HG03571 (cell line): ENCODE measurements around the gene CAB39L.

Experiments used
- ATAC-seq: cut with Tn5 transposase; IDR thresholded peaks from one replicate; pipeline ENCODE4 v1.9.1; 2021; ENCODE audit not compliant: unreplicated experiment

Gene CAB39L

DNA sequence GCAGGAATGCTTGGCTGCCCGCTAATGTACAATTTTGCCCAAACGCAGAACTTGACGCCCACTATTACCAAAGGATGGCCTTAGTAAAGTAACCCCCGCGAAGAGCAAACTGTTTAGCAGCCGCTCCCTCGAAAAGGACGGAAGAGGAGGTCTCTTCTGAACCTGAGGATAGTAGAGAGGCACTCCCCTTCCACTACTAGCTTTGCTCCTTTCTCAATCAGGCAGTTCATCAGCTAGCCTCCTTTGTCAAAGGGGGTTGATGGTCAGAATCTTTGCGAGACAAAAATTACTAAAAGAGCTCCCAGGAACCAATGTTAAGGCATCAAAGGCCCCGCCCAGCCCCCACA lies 534 bp downstream of the CAB39L start:
- no peak for ATAC-seq

DNA sequence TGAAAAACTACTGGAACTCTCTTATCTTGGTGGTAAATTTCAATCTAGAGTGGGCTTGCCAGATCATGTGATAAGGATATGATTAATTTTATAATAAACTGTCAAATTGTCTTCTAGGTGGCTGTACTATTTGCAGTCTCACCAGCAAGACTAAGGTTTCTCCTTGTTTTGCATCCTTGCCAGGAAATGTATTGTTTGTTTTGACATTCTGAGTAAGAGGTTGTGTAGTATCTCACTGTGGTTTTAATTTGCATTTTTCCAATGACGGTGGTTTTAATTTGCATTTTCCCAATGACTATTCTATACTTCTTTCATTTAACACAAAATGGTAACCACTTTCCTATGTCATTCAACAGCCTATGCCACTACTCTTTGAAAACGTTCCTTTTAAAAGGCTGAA lies 2.0 kb downstream of the CAB39L start:
- ATAC-seq, result no peak

DNA sequence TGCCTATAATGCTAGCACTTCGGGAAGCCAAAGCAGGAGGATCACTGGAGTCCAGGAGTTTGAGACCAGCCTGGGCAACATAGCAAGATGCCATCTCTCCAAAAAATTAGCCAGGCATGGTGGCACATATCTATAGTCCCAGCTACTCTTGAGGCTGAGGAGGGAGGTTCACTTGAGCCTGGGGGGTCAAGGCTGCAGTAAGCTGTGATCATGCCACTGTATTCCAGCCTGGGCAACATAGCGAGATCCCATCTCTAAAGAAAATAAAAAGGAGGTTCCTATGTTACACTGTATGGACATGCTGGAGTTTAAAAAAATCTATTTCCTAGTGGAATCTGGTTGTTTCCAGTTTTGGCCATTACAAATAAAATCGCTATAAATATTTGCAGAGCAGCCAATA lies 2.6 kb downstream of the CAB39L start:
- ATAC-seq, result no peak

DNA sequence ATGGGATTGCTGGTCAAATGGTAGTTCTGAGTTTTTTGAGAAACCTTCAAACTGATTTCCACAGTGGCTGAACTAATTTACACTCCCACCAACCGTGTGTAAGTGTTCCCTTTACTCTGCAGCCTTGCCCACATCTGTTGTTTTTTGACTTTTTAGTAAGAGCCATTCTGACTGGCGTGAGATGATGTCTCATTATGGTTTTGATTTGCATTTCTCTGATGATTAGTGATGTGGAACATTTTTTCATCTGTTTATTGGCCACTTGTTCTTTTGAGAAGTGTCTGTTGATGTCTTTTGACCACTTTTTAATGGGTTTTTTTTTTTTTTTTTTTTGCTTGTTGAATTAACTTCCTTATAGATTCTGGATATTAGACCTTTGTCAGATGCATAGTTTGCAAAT lies 4.3 kb downstream of the CAB39L start:
- no peak for ATAC-seq

DNA sequence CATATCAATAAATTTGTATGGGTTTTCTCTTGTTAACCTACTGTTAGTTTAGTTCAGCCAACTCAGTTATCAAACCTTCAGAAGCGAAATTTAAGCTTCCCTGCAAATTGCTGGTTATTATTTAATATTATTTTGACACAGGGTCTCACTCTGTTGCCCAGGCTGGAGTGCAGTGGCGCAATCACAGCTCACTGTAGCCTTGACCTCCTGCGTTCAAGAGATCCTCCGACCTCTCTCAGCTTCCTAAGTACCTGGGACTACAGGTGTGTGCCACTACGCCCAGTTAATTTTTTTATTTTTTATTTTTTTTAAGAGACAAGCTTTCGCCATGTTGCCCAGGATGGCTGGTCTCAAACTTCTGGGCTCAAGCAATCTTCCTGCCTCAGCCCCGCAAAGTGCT lies 6.2 kb downstream of the CAB39L start:
- ATAC-seq, result no peak

DNA sequence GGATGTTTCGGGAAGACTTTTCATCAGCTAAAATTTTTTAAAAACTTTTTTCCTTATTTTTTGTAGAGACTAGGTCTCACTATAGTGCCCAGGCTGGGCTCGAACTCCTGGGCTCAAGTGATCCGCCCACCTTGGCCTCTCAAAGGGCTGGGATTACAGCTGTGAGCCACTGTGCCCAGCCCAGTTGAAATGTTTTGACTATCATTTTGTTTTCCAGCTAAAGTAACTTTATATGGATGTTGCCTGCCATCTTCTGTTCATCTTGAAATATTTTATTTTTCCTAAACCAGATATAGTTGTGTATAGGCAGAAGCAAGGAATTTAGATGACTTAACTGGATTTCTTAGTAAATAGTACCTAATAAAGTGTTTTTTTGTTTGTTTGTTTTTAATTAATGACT lies 7.0 kb downstream of the CAB39L start:
- ATAC-seq, result no peak

DNA sequence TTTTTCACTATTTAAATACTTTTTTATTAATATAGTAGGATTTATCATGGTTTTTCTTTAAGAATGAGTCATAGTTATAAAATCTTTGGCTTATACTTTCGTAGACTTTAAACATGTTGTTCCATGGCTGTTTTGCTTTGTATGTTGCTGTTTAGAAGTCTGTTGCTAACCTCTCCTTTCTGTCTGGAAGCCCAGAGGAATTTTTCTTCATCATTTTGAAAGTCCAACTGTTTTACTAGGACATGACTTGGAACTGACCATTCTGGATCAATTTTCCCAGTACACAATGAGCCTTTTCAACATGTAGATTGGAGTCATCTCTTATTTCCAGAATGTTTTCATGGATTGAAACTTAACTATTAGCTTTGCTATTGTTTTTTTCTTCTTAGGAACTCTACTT lies 7.9 kb downstream of the CAB39L start:
- no peak for ATAC-seq

DNA sequence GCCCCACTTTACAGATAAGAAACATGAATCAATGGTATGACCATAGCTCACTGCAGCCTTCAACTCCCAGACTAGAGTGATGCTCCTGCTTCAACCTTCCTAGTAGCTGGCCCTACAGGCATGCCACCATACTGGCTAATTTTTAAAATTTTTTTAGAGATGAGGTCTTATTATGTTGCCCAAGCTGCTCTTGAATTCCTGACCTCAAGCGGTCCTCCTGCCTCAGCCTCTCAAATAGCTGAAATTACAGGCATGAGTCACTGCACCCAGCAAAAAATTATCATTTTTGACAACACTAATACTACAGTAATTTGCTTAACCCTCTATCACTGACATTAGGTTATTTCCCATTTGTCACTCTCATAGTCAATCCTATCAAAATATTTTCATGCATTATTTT lies 14.7 kb downstream of the CAB39L start:
- no peak for ATAC-seq

DNA sequence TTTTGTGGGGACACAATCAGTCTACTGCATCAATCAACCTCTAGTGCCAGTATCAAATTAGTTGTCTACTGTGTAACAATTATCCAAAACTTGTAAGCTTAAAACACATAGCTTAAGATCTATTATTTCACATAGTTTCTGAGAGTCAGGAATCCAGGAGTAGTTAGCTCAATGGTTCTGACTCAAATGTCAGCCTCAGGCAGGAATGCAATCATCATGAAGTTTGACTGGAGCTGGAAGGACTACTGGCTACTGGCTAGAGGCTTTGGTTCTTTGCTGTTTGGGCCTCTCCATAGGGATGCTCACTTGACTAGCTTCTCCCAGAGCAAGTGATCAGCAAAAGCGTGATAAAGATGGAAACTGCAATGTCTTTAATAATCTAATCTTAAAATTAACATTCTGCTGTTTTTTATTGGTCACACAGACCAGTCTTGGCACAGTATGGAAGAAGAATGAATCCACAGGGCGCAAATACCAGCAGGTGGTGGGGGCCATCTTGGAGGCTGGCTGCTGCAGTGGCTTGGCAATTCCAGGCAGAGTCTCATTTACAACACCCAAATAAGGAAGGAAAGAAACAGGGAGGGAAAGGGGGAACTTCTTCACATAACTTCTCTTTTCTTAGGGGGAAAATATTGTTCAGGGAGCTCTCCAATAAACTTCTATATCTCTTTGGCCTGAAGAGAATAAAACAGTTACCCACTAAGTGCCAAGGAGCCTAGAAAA lies 15.7 kb downstream of the CAB39L start:
- no peak for ATAC-seq

DNA sequence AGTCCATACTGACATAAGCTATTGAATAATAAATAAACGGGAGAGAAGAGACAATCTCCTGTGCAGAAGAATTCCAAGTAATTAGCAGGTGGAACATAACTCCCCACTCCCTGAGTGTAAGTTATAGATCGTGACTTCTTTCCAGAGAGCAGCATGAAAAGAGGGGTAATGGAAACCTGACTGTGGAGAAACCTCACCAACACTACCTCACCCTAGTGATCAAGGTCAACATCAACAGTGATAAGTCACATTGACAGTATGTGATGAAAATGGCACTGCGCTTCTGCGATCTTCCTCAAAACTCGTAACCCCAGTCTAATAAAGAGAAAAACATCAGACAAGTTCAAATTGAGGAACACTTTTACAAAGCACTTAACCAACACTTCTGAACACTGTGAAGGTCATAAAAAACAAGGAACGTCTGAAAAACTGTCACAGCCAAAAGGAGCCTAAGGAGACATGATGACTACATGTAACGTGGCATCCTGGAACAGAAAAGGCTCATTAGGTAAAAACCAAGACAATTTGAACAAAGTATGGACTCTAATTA lies 19.8 kb downstream of the CAB39L start:
- no peak for ATAC-seq

DNA sequence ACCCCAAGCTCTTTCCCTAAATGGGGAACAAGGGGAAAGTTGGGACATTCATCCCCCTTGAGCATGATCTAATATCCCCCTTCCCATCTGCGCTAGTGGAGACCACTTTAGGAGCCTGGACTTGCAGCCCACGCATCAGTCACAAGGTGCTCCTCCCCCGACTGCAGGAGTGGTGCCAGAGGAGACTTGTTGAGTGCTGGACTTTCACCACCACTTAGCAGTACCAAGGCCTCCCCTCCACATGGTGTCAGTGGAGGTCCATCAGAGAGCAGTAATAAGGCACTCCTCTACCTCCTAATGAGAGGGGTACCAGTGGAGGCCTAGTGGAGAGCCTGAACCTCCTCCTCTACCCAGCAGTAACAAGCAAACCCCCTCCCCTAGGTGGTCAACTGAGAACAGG lies 22.5 kb downstream of the CAB39L start:
- ATAC-seq, result peak; percentile 72

DNA sequence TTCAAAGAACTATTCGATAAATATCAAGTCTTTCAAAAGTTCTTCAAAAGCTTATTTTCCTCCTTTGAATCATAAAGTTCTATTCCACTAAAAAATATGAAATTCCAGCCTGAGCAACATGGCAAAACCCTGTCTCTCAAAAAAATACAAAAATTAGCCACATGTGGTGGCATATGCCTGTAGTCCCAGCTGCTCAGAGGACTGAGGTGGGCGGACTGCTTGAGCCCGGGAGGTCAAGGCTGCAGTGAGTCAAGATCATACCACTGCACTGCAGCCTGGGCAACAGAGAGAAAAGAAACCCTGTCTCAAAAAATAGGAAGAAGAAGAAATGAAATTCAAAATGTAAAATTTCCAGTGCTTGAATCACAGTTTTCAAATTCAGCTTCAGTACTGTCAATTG lies 24.6 kb downstream of the CAB39L start:
- ATAC-seq, result no peak

DNA sequence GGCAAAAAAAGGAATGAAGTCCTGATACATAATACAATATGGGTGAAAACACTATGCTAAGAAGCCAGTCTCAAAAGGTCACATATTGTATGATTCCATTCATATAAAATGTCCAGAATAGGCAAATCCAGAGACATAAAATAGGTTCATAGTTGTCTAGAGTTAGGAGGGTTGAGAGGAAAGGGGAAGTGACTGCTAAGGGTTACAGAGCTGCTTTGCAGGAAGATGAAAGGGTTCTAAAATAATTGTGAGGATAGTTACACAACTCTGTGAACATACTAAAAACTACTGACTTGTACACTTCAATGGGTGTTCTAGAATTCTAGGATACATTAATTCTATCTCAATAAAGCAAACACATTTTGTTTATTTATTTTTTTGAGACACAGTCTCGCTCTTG lies 25.7 kb downstream of the CAB39L start:
- ATAC-seq, result no peak

DNA sequence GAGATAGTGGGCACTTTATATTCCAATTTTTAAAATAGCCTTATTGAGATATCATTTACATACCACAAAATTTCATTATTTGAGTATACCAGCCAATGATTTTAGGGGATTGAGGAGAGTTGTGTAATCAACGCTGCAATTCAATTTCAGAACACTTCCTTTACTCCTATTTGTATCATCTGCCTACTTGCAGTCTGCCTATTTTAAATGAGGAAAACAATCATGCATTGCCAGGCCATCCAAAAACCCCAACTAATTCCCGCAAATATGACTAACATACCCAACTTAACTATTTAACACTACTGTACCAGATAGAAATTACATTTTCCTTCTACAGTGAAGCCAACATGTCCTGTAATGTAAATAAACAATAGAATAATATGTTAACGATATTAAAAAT lies 26.7 kb downstream of the CAB39L start:
- no peak for ATAC-seq

DNA sequence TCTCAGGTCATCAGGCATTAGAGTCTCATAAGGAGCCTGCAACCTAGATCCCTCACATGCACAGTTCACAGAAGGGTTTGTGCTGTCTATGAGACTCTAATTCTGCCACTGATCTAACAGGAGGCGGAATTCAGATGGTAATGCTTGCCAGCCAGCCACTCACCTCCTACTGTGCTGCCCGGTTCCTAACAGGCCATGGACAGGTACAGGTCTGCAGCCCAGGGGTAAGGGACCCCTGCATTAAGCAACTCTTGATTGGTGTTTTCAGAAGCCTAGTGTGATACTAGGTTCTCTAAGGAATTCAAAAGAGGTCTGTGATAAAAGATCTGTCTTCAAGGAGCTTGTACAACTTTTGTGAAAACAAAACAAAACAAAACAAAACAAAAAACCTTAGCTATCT lies 31.1 kb downstream of the CAB39L start:
- ATAC-seq, result no peak

DNA sequence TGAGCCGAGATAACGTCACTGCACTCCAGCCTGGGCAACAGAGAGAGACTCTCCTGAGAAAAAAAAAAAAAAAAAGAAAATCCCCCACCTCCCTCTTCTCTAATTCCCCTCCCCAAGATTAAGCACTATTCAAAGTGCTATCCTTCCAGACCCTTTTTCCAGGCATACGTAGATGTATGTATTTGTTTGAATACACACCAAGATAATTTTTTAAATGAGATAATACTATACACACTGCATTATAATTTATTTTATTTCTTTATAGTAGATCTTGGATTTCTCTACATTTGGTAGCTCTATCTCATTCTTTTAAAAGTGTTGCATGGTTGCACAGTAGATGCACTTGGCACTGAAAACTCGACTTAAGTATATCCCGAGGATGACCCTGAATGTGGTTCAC lies 32.5 kb downstream of the CAB39L start:
- ATAC-seq, result no peak

DNA sequence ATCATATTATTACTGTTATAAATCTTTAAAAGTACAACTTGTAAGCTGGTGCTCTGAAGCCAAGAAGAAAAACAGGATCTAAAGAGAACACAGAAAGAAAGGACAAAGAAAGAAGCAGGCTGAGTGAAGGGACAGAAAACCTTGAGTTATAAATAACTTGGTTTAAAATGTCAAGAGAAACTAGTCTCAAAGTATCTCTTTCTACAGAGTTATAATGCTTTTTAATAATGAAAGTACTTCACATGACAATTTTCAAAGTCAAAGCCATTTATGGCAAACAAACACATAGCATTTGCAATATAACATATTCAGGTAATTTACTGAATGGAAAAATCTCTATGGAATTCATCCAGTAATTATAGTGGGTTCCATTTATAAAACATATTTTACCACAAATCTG lies 33.4 kb downstream of the CAB39L start:
- no peak for ATAC-seq

DNA sequence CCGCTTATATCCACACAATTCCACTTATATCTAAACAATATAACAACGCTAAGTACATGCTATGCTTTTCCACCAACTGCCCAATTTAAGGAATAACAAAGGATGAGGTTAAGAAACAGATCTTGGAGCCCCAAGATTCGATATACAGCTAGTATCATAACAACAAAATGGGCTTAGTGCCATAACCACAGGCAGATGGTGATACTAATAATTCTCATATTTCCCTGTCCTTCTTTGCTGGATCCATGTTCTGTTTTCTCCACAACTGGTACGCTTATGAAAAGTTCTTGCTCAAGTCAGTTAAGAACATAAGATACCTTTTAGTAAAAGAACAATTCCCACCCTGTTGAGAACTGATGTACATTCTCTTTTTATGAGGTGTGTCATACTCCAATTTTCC lies 33.9 kb downstream of the CAB39L start:
- no peak for ATAC-seq

DNA sequence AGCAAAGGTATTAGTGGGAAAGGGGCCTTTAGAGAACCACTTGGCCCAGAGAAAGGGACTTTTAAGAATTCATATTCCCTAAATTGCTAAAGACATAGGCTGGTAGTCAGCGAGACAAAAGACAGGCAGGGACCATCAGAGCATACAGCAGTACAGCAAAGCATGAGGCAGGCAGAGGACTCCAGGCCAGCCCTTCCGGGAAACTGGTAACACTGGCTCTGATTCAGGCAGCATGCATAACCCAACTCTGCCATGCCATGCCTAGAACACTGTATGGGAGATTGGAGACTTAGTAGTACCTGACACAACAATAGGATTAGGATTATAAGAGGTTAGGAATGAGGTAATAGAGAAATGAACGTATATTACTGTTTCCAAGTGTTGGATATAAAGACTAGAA lies 34.9 kb downstream of the CAB39L start:
- ATAC-seq, result no peak

DNA sequence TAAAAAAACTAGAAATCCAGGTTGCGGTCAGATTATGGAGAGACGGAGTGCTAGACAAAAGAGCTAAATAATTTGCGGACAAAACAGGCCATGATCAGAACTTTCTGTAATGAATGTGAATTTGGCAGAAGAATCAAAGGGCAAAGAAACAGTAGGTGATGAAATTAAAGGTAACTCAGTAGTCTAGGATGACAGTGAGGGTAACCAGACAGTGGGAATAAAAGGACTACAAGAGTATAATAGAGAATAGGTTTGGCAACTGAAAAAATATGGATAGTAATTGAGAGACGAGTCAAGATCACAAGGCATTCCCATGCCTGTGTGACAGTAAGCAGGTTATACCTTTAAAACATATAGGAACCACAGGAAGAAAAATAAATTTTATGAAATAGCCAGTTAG lies 35.9 kb downstream of the CAB39L start:
- no peak for ATAC-seq

DNA sequence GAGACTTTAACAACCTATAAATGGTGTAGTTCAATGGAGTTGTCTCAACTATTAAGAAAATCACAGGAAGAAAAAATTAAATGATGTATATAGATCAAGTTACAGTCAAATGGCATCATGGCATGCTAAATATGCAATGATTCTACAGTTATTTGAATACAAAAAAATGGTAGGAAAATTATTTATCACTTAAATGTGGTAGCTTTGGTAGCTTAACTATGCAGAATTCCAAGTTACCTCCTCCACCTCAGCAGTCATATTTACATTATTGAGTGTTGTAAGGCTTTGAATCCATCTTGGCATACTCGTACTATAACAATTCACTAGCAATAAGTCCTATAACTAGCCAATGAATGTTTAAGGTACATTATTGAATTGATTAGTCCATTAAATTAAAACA lies 36.8 kb downstream of the CAB39L start:
- ATAC-seq, result no peak

DNA sequence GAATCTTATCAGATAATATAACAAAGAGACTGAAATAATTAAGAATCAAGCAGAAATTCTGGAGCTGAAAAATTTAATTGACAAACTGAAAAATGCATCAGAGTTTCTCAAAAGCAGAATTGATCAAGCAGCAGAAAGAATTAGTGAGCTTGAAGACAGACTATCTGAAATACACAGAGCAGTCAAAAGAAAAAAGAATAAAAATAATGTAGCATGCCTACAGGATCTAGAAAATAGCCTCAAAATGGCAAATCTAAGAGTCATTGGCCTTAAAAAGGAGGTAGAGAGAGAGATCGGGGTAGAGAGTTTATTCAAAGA lies 39.2 kb downstream of the CAB39L start:
- ATAC-seq, result no peak

DNA sequence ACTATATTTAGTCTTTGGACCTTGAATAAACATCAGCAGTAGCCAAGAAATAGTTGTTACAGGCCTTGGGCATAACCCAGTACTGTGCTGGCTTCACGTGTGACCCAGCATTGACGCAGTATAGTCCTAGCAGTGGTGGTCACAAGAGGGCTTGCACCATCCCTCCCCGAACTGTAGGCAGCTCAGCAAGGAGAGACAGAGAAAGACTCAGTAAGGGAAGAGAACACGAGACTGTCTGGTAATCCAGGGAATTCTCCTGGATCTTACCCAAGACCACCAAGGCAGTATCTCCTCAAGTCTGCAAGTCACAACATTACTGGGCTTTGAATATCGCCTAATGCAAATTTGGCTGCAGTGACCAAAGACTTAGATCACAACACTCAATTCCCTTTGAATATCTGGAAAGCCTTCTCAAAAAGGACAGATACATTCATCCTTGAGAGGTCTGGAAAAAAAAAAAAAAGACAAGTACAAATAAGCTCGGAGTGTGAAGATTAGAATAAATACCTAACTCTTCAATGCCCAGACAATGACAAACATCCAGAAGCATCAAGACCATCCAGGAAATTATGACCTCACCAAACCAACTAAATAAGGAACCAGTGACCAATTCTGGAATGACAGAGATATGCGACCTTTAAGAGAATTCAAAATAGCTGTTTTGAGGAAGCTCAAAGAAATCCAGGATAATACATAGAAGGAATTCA lies 39.7 kb downstream of the CAB39L start:
- ATAC-seq, result no peak
